GM18517 (cell line): ENCODE results near the gene ROCK1.
"Not testable (repeated sequence)": the region's sequence is repeated elsewhere in the genome, so short reads cannot be mapped to it uniquely, and the experiment has no call there.

ENCODE experiments used
- ATAC-seq: cut with Tn5 transposase; IDR thresholded peaks from one replicate; pipeline ENCODE4 v1.9.1; 2021; ENCODE audit warnings: mild to moderate bottlenecking, moderate library complexity; ENCODE audit not compliant: unreplicated experiment

ROCK1 gene

GRCh38 chr18:21111346-21112139 lies at the start of gene ROCK1:
Gene ROCK1, minus strand, starts transcription at chr18:21111813. Its CDS starts 903 bp downstream, at chr18:21110910.
- ATAC-seq, result peak; percentile 78

DNA sequence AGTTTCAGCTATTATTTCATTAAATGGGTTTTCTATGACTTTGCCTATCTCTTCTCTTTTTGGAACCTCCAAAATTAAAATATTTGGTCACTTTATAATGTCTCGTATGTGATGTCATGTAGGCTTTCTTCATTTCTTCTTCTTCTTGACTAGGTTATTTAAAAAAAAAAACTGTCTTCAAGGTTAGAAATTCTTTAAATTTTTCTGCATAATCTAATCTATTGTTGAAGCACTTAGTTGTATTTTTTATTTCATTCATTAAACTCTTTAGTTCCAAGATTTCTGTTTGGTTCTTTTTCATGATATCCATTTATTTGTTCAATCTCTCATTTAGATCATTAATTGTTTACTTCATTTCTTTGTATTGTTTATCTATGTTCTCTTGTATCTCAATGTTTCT lies 43.8 kb upstream of the ROCK1 start:
- no peak for ATAC-seq

- no peak for ATAC-seq
Measured at GRCh38 chr18:21146016-21146415, 34.4 kb upstream of the ROCK1 start.

DNA sequence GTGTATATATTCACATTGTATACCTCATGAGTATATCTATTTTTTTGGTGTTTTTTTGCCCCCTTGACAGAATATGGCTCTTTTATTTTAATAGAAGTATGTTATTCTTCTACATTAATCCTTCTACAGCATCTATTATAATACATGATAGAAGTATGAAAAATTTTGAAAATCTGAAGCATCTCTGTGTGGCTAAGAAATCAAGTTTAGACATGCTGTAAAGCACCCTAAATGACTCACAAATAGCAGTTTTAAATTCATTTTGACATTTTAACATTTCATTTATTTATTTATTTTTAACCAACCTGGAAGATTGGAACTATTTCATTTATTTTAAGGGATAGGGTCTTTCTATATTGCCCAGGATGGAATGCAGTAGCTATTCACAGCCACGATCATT lies 33.8 kb upstream of the ROCK1 start:
- no peak for ATAC-seq

DNA sequence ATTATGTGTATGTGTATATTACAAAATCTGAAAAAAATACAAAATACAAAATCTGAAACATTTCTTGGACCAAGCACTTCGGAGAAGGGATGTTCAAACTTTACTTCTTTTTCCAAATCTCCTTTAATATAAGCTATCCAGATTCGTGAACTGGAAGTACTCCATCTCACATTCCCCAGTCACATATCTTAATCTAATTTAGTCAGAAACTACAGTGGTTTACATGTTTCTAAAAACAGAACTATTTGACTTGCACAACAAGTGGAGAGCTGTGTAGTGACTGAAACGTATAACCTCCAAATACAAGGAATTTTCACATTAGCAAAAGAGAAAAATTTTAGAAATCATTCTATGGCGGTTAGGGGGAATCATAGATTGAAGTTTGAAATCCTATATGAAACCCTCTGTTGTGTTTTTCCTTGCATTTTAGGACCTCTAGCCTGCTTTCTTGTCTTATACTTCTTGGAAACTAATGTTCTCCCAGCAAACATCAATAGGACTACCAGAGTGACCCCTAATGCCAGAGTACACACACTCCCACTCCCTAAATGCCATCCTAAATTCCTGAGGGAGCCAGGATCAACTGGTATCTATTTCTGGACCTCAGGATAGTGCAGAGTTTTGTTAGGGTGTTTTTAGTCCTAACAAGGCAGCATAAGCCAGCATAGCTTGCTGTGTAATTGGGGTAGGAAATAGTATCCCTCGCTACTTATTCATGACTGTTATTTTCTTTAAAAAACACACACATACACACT lies 30.2 kb upstream of the ROCK1 start:
- no peak for ATAC-seq

GRCh38 chr18:21137719-21138488 lies 26.3 kb upstream of the ROCK1 start:
- not testable (repeated sequence) for ATAC-seq

DNA sequence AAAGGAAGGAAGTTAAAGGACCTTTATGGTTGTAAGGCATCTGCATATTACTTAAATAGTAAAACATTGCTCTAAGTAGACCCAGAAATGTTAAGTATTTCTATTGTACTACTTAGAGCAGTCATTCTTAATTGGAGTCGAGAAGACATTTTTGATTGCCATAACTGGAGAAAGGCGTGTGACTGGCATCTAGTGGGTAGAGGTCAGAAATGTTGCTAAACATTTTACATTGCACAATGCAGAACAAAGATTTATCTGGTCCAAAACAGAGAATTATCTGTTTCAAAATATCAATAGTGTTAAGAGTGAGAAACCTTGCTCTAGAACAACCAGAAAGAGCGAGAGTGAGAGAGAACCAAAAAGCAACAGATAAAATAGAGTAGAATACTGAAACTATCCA lies 23.3 kb upstream of the ROCK1 start:
- ATAC-seq, result no peak

- no peak for ATAC-seq
Measured at GRCh38 chr18:21132398-21132918, 20.8 kb upstream of the ROCK1 start.

- no peak for ATAC-seq
Measured at GRCh38 chr18:21131698-21132227, 20.1 kb upstream of the ROCK1 start.

GRCh38 chr18:21129566-21130216 lies 18.1 kb upstream of the ROCK1 start:
- ATAC-seq, result no peak

- no peak for ATAC-seq
Measured at GRCh38 chr18:21123290-21123926, 11.8 kb upstream of the ROCK1 start.

GRCh38 chr18:21118806-21119205 lies 7.2 kb upstream of the ROCK1 start:
- ATAC-seq, result no peak

DNA sequence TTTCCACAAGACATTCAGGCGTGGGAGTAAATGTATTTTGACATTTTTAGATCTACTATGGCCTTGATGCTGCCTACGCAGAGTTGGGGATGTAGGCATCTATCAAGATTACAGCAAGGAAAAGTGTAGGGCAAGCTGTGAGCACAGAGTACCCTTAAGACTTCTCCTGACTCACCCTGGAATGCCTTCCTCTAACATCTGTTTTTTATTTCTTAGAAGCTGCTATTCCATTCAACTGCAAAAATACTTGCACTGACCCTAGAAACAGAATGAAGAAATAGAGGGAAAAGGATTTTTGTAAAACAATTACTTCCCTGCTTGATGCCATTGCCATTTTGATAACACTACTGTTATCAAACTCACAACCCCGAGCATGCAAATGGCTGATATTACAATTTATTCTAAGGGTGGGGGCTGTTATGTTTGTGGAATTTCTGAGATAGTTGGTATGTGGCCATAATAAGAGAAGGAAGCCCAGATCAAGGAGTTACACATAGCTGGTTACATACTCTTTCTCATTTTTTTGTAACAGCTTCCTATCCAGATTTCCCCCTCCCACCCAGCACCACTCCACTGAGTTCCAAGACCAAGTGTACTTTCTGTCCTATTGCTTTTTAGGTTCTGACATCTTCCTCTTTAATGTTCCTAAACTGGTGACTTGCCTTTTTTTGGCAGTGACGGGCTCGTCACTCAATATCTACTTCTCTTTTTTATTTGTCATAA lies 6.0 kb upstream of the ROCK1 start:
- no peak for ATAC-seq

- ATAC-seq, result no peak
Measured at GRCh38 chr18:21115519-21116411, 4.2 kb upstream of the ROCK1 start.

DNA sequence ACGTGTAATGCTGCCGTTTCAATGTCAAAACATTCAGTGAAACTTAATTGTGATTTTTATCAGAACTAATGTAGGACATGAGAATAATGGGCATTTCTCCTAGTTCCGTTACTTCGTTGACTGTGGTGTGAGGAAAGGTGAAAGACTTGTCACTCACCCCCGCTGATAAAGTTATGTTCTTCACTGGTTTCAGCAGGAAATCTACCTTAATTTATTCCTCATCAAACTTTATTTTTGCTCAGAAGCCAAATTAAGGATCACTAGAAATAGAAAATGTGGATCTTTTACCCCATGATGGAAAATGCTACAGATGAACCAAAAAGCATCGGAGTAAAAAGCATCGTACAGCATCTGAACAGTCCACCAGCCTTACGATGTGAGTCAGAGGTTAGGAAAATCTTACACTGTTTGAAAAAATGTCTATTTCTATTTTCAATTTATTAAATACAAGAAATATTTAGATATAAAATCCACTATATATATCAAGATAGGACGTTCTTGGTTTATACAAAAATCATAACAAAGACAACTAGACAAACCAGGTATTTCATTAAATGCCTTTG lies 1.0 kb upstream of the ROCK1 start:
- no peak for ATAC-seq

- ATAC-seq, result no peak
Measured at GRCh38 chr18:21112140-21112473, 494 bp upstream of the ROCK1 start.

- peak; percentile 35 for ATAC-seq
Measured at GRCh38 chr18:21110713-21111345, 784 bp downstream of the ROCK1 start.
